Measurements from ENCODE around the gene FASTKD2.

DNA sequence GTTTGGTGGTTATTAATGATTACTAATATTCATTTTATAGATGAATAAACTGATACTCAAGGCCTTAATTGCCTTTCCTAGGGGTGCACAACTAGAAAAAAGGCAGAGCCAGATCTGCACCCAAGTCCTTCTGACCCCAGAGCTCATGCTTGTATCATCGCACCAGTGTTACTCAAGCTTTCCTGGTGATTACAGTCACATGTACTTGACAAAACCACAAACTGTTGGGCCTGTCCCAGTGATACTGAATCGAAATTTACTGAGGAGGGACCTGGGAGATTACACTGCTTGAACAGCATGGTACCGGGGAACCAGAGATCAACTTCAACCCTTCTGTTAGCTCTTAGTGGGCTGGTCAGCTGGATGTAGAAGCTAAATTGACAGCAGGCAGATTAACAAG is 33.7 kb downstream of the FASTKD2 start:
- TF ChIP-seq POLR2A (IDR thresholded peaks at IDR 0.05), result no peak
- TF ChIP-seq, protein P1, sequence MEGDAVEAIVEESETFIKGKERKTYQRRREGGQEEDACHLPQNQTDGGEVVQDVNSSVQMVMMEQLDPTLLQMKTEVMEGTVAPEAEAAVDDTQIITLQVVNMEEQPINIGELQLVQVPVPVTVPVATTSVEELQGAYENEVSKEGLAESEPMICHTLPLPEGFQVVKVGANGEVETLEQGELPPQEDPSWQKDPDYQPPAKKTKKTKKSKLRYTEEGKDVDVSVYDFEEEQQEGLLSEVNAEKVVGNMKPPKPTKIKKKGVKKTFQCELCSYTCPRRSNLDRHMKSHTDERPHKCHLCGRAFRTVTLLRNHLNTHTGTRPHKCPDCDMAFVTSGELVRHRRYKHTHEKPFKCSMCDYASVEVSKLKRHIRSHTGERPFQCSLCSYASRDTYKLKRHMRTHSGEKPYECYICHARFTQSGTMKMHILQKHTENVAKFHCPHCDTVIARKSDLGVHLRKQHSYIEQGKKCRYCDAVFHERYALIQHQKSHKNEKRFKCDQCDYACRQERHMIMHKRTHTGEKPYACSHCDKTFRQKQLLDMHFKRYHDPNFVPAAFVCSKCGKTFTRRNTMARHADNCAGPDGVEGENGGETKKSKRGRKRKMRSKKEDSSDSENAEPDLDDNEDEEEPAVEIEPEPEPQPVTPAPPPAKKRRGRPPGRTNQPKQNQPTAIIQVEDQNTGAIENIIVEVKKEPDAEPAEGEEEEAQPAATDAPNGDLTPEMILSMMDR (IDR thresholded peaks at IDR 0.05), result no peak

Data from testis (tissue), 2 donors.